SK-N-MC (cell line): ENCODE measurements around the gene RHOG.
"Not testable (repeated sequence)": the region's sequence is repeated elsewhere in the genome, so short reads cannot be mapped to it uniquely, and the experiment has no call there.

Experiments
- DNase-seq: peaks from one replicate; pipeline ENCODE4 v3.0.0-alpha.2; 2011; ENCODE audit warnings: low read depth, low spot score
- H3K27ac ChIP-seq: fragments of 200-600 bp; sonication (generic); 2 replicates; pipeline ENCODE4 v1.5.1; 2016; ENCODE audit warnings: mixed run types
- H3K36me3 ChIP-seq: fragments of 200-600 bp; sonication (generic); 2 replicates; pipeline ENCODE4 v1.6.1; 2017; ENCODE audit warnings: antibody characterized with exemption, low read length, mixed read lengths; ENCODE audit not compliant: insufficient read depth
- H3K4me3 ChIP-seq: fragments of 200-600 bp; sonication (generic); 2 replicates; pipeline ENCODE4 v1.5.1; 2016
- H3K9ac ChIP-seq: fragments of 200-600 bp; sonication (generic); 2 replicates; pipeline ENCODE4 v1.8.0; 2017; ENCODE audit warnings: mixed run types, mixed read lengths; ENCODE audit not compliant: insufficient read length
- H3K9me3 ChIP-seq: fragments of 200-600 bp; sonication (generic); 2 replicates; pipeline ENCODE4 v1.6.1; 2017; ENCODE audit warnings: low read depth, mild to moderate bottlenecking, antibody characterized with exemption, low read length, moderate library complexity, mixed read lengths
- EZH2 ChIP-seq: fragments of 200-600 bp; sonication (generic); IDR thresholded peaks from one replicate; pipeline ENCODE4 v1.6.1; 2017; ENCODE audit warnings: antibody characterized with exemption
- FOXP2 ChIP-seq: optimal IDR thresholded peaks from 2 replicates; pipeline ENCODE3; 2011; ENCODE audit warnings: mild to moderate bottlenecking, moderate library complexity; ENCODE audit not compliant: insufficient read depth; ENCODE audit errors: extremely low read length, control extremely low read depth
- POLR2AphosphoS5 ChIP-seq: IDR thresholded peaks from 2 replicates; pipeline ENCODE4 v1.6.1; 2012; ENCODE audit warnings: mild to moderate bottlenecking, low read depth, low read length, borderline replicate concordance

Gene RHOG

DNA sequence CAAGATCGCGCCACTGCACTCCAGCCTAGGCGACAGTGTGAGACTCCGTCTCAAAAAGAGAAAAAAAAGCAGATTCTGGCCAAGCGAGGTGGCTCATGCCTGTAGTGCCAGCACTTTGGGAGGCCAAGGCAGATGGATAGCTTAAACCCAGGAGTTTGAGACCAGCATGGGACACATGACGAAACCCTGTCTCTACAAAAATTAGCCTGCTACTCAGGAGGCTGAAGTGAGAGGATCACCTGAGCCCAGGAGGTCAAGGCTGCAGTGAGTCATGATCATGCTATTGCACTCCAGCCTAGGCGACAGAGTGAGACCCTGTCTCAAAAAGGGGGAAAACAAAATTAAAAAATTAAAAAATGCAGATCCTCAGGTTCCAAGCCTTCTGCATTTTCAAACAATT lies 18.4 kb downstream of the RHOG start:
- no peak for TF ChIP-seq POLR2AphosphoS5
- TF ChIP-seq FOXP2: no peak
- TF ChIP-seq EZH2: no peak
- H3K36me3 ChIP-seq: peaks cover 5% of the 10 kb centered on the region; the same call in 1 of the 2 replicates
- DNase-seq: no peak
- H3K9ac ChIP-seq: no peak overlapping the region
- no peak overlapping the region for H3K27ac ChIP-seq
- no peak overlapping the region for H3K4me3 ChIP-seq
- H3K9me3 ChIP-seq: no peaks in the 10 kb centered on the region

DNA sequence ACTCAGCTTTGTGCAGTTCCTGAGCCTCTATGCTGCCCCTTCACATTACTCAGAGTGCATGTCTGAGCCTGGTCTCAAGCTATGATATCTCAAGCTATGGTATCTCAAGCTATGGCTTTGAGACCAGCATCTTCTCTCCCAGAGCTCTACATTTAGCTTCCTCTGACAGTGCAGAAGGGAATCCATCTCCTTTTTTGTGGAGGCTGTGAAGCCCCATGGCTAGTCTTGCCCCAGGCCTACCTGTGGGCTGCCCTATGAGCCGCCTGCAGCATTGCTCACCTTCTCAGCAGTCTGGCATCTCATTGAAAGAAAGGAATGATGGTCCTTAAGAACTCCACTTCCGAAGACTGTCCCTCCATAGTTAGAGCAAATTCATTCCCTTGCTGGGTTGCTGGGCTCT lies 19.8 kb downstream of the RHOG start:
- no peak overlapping the region for H3K27ac ChIP-seq
- DNase-seq: no peak
- H3K4me3 ChIP-seq: no peak overlapping the region
- 0 out of 2 replicates have a peak, but pooled peaks cover 3% of the 10 kb centered on the region for H3K36me3 ChIP-seq
- no peak overlapping the region for H3K9ac ChIP-seq
- TF ChIP-seq FOXP2: no peak
- no peak for TF ChIP-seq EZH2
- TF ChIP-seq POLR2AphosphoS5: no peak
- H3K9me3 ChIP-seq: no peaks in the 10 kb centered on the region

GRCh38 chr11:3817181-3817800 lies 23.5 kb downstream of the RHOG start:
- Histone ChIP-seq H3K27ac (no peak overlapping the region), H3K36me3 (no peaks in the 10 kb centered on the region), H3K9ac (no peak overlapping the region)

GRCh38 chr11:3816673-3817072 lies 24.1 kb downstream of the RHOG start:
- Histone ChIP-seq H3K9ac (no peak overlapping the region), H3K9me3 (no peaks in the 10 kb centered on the region), H3K4me3 (no peak overlapping the region), H3K27ac (no peak overlapping the region), H3K36me3 (no peaks in the 10 kb centered on the region)
- TF ChIP-seq FOXP2: no peak
- no peak for TF ChIP-seq EZH2
- no peak for TF ChIP-seq POLR2AphosphoS5
- no peak for DNase-seq

More at GRCh38 chr11:3817181-3817800, 23.5 kb downstream of the RHOG start:
- Histone ChIP-seq H3K4me3 (no peak overlapping the region), H3K9me3 (no peaks in the 10 kb centered on the region)
- no peak for DNase-seq
- TF ChIP-seq EZH2 (no peak), POLR2AphosphoS5 (no peak), FOXP2 (no peak)

GRCh38 chr11:3815845-3816244 lies 24.9 kb downstream of the RHOG start:
- TF ChIP-seq FOXP2 (no peak), POLR2AphosphoS5 (no peak), EZH2 (no peak)
- Histone ChIP-seq H3K9ac (no peak overlapping the region), H3K36me3 (no peaks in the 10 kb centered on the region), H3K9me3 (no peaks in the 10 kb centered on the region), H3K27ac (no peak overlapping the region), H3K4me3 (no peak overlapping the region)
- no peak for DNase-seq

- H3K36me3 ChIP-seq, H3K9ac ChIP-seq, H3K9me3 ChIP-seq, H3K4me3 ChIP-seq, DNase-seq, H3K27ac ChIP-seq: not testable (repeated sequence)
These were observed 25.9 kb downstream of the RHOG start for GRCh38 chr11:3814832-3815231.

DNA sequence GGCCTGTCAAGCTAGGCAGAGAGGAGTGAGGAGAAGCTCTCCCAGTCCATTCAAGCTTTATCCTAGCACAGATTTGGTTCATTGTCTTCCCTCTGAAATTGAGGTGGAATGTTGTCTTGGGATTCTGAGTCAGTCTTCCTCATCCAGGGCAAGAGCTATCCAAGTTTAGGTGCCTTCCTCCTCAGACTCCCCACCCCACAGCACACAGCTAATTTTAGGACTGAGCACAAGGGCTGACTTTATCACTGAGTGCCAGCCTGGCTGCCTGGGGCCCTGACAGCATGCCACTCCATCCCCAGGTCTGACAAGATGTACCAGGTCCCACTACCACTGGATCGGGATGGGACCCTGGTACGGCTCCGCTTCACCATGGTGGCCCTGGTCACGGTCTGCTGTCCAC lies 29.8 kb downstream of the RHOG start:
- no peak overlapping the region for H3K9ac ChIP-seq
- DNase-seq: no peak
- no peak overlapping the region for H3K27ac ChIP-seq
- H3K36me3 ChIP-seq: no peaks in the 10 kb centered on the region
- H3K4me3 ChIP-seq: no peak overlapping the region
- no peak for TF ChIP-seq EZH2
- no peak for TF ChIP-seq POLR2AphosphoS5
- TF ChIP-seq FOXP2: no peak
- H3K9me3 ChIP-seq: no peaks in the 10 kb centered on the region

DNA sequence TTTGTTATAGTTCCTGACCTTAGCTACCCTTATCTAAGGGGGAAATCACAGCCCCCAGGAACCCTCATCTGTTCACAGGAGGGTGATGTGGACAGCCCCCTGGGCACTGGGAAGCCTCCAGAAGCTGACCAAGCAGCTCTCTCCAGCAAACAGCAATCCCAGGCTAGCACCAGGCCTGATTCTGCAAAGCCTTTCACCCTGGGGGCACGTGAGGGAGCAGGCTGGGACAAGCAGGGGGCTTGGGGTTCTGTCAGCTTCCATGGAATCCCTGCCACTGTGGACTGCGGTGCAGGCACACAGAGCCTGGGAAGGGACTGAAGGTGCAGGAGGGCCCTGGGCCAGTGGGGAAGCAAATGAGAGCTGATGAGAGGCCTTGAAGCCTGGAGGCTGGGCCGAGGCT lies 30.3 kb downstream of the RHOG start:
- TF ChIP-seq EZH2: no peak
- no peak for TF ChIP-seq FOXP2
- no peak for TF ChIP-seq POLR2AphosphoS5
- H3K4me3 ChIP-seq: no peak overlapping the region
- H3K9me3 ChIP-seq: no peaks in the 10 kb centered on the region
- H3K27ac ChIP-seq: no peak overlapping the region
- no peak overlapping the region for H3K9ac ChIP-seq
- no peaks in the 10 kb centered on the region for H3K36me3 ChIP-seq
- DNase-seq: no peak

GRCh38 chr11:3809624-3809928 lies 31.2 kb downstream of the RHOG start:
- no peaks in the 10 kb centered on the region for H3K36me3 ChIP-seq
- no peak overlapping the region for H3K9ac ChIP-seq
- H3K9me3 ChIP-seq: no peaks in the 10 kb centered on the region
- no peak overlapping the region for H3K4me3 ChIP-seq
- DNase-seq: no peak
- TF ChIP-seq POLR2AphosphoS5 (no peak), EZH2 (no peak), FOXP2 (no peak)
- no peak overlapping the region for H3K27ac ChIP-seq
